Effector memory CD8-positive, alpha-beta T cell (primary cell): ENCODE measurements around the gene C4BPB.
A peak's percentile ranks its signal among the peaks of the same experiment; 100 is the strongest.
"Not testable (repeated sequence)": the region's sequence is repeated elsewhere in the genome, so short reads cannot be mapped to it uniquely, and the experiment has no call there.

ENCODE experiments used
- ATAC-seq: fragments of 150-1000 bp; cut with Tn5 transposase; replicated peaks from 2 replicates; pipeline ENCODE4 v1.10.0; 2021; ENCODE audit warnings: mild to moderate bottlenecking, moderate library complexity
- DNase-seq, 3 experiments: peaks; one replicate each; pipeline ENCODE4 v3.0.0; 2021
- H3K27ac Mint-ChIP-seq, 2 donors: one replicate each; pipeline ENCODE4 v1.8.0; 2022; ENCODE audit warnings: mild to moderate bottlenecking in 2 of 2, mixed read lengths in 2 of 2, moderate library complexity in 2 of 2
- H3K27me3 Mint-ChIP-seq, 2 donors: one replicate each; pipeline ENCODE4 v1.8.0; 2022; ENCODE audit warnings: mixed read lengths in 2 of 2
- H3K36me3 Mint-ChIP-seq: one replicate; pipeline ENCODE4 v1.8.0; 2022; ENCODE audit warnings: mild to moderate bottlenecking, moderate library complexity, mixed read lengths; ENCODE audit not compliant: insufficient read depth
- H3K4me1 Mint-ChIP-seq, 2 donors: one replicate each; pipeline ENCODE4 v1.8.0; 2022; ENCODE audit warnings: low read depth in 2 of 2, mixed read lengths in 2 of 2
- H3K4me3 Mint-ChIP-seq, 2 donors: one replicate each; pipeline ENCODE4 v1.8.0; 2022; ENCODE audit warnings: mild to moderate bottlenecking in 2 of 2, mixed read lengths in 2 of 2, moderate library complexity in 2 of 2
- H3K9me3 Mint-ChIP-seq, 2 donors: one replicate each; pipeline ENCODE4 v1.8.0; 2022; ENCODE audit warnings: mixed read lengths in 2 of 2
- total RNA-seq, 9 experiments: gene quantifications; one replicate each; lab custom pipeline; 2026; lab: John Stamatoyannopoulos, UW

C4BPB gene
- 0 to 0.19 (median 0) reads per million in 9 experiments for total RNA-seq

- ATAC-seq (no peak), DNase-seq (no peak)
- H3K27ac Mint-ChIP-seq, result no peak within 1 kb of the TSS
Measured at GRCh38 chr1:207088701-207089626, at the start of gene C4BPB. Gene C4BPB, plus strand, starts transcription at chr1:207088860. Its CDS starts 672 bp downstream, at chr1:207089532.

DNA sequence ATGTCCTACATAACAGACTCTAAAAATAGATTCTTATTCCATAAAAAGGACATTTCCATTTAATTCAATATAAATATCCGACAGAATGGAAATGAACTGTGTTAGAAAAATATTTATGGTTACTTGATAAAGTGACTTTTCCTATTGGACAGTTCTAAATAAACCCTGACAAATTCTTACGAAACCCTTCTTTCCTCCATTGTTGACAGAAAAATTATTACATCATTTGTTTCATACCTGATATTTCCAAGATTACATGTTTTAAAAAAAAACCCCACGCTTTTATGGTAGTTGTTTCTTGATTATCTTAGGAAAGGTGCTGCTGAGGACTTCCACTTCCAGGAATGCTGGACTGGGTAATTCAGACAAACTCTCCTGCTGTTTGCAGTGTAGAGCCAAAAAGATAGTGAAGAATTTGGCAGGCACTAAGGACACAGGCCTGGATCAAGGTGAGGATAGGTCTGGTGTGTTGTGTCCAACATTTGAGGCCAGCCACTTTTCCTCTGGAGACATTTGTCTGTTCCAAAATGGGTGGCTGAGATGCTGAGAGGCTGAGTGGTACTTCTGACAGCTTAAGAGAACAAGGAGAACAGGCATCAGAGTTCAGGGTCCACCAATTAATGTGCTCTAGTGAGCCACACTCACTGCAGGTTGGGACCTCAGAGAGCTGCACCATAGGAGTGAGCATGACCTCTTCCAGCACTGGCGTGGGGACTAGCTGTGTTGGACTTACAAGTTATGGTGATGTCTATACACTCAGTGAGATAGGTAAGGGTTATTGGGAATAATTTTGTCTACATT is 49.1 kb upstream of the C4BPB start:
- H3K4me3 Mint-ChIP-seq, result no peak overlapping the region
- H3K27ac Mint-ChIP-seq, result no peak overlapping the region
- peaks cover 0 to 12% of the 10 kb centered on the region in 2 donors for H3K27me3 Mint-ChIP-seq
- H3K9me3 Mint-ChIP-seq, result no peaks in the 10 kb centered on the region
- H3K36me3 Mint-ChIP-seq, result peaks cover under 1% of the 10 kb centered on the region
- DNase-seq (no peak), ATAC-seq (no peak)
- H3K4me1 Mint-ChIP-seq, result peaks cover 2 to 6% of the 10 kb centered on the region in 2 donors

More at GRCh38 chr1:207088701-207089626, at the start of gene C4BPB:
- Mint-ChIP-seq H3K27me3 (peaks cover 26 to 46% of the 10 kb centered on the region in 2 donors), H3K4me3 (no peak within 1 kb of the TSS), H3K36me3 (no peaks in the 10 kb centered on the region), H3K9me3 (no peaks in the 10 kb centered on the region), H3K4me1 (no peaks in the 10 kb centered on the region)

DNA sequence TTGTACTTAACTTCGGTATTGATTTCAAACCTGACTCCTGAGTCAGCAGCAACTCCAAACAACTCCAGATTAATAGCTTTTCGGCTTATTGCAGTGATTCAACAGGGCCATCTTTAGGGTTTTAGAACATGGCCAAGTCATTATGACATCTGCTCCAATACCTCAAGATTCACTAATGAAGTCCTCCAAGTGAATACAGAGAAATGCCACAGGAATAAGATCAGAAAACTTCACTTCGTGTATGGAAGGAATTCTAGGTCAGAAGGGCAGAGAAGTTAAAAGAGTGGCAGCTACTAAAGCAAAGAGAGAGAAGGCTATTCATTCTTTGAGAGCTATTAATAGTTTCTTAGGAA is 48.5 kb upstream of the C4BPB start:
- H3K4me1 Mint-ChIP-seq, result peaks cover 6 to 10% of the 10 kb centered on the region in 2 donors
- DNase-seq (no peak), ATAC-seq (no peak)
- no peaks in the 10 kb centered on the region for H3K9me3 Mint-ChIP-seq
- no peak overlapping the region for H3K27ac Mint-ChIP-seq
- H3K27me3 Mint-ChIP-seq, result peaks cover 0 to 8% of the 10 kb centered on the region in 2 donors
- peaks cover 6% of the 10 kb centered on the region for H3K36me3 Mint-ChIP-seq
- H3K4me3 Mint-ChIP-seq, result no peak overlapping the region

DNA sequence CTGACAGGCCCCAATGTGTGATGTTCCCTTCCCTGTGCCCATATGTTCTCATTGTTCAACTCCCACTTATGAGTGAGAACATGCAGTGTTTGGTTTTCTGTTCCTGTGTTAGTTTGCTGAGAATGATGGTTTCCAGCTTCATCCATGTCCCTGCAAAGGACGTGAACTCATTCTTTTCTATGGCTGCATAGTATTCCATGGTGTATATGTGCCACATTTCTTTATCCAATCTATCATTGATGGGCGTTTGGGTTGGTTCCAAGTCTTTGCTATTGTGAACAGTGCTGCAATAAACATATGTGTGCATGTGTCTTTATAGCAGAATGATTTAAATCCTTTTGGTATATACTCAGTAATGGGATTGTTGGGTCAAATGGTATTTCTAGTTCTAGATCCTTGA is 47.3 kb upstream of the C4BPB start:
- peaks cover 9 to 21% of the 10 kb centered on the region in 2 donors for H3K4me1 Mint-ChIP-seq
- H3K4me3 Mint-ChIP-seq, H3K9me3 Mint-ChIP-seq, H3K27ac Mint-ChIP-seq, ATAC-seq, H3K27me3 Mint-ChIP-seq, DNase-seq: not testable (repeated sequence)
- peaks cover 16% of the 10 kb centered on the region for H3K36me3 Mint-ChIP-seq

DNA sequence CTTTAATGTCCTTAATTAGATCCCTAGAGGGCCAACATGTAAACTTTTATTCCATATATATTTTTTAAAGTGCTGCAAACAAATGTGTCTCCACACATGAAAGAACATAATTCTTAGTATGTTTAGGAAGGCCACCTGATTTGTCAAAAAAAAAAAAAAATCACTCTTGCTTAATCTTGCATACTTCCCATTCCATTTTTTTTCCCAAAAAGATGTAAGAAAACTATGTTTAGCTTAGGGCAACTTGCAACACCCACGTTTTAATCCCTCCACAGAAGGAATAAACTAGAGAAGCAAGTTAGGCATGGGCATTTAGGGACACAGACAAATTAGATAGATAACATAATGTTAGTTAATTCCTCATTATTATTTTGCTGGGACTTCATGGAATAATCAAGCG is 43.2 kb upstream of the C4BPB start:
- Mint-ChIP-seq H3K4me1 (peaks cover 19 to 41% of the 10 kb centered on the region in 2 donors), H3K27me3 (no peaks in the 10 kb centered on the region), H3K9me3 (no peaks in the 10 kb centered on the region), H3K36me3 (peaks cover 38% of the 10 kb centered on the region), H3K4me3 (no peak overlapping the region), H3K27ac (no peak overlapping the region)
- ATAC-seq (no peak), DNase-seq (no peak)

DNA sequence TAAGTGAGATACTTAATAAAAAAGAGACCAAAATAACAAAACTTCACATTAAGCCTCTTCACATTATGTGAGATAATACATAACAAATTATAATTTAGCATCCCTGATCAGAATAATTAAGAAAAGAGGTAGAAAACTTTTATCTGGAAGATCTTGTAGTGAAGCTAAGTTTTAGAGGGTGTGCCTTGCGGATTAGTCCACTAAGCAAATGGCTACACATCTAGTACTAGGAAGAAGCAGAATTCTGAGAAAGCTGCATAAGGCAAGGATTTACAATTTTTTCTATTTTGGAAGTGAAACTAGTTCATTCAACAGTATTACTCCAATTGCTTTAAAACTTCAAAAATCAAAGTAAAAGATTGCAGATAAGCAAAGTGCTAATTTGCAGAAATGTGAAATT is 41.2 kb upstream of the C4BPB start:
- Mint-ChIP-seq H3K36me3 (peaks cover 42% of the 10 kb centered on the region), H3K9me3 (no peaks in the 10 kb centered on the region), H3K4me1 (peaks cover 29 to 51% of the 10 kb centered on the region in 2 donors), H3K4me3 (no peak overlapping the region), H3K27ac (no peak overlapping the region), H3K27me3 (no peaks in the 10 kb centered on the region)
- DNase-seq, result no peak
- no peak for ATAC-seq

GRCh38 chr1:207048041-207048440 is 40.6 kb upstream of the C4BPB start:
- Mint-ChIP-seq H3K27ac (no peak overlapping the region), H3K4me3 (no peak overlapping the region), H3K9me3 (no peaks in the 10 kb centered on the region), H3K27me3 (no peaks in the 10 kb centered on the region), H3K4me1 (peaks cover 31 to 54% of the 10 kb centered on the region in 2 donors), H3K36me3 (peaks cover 46% of the 10 kb centered on the region)
- DNase-seq (no peak), ATAC-seq (no peak)

DNA sequence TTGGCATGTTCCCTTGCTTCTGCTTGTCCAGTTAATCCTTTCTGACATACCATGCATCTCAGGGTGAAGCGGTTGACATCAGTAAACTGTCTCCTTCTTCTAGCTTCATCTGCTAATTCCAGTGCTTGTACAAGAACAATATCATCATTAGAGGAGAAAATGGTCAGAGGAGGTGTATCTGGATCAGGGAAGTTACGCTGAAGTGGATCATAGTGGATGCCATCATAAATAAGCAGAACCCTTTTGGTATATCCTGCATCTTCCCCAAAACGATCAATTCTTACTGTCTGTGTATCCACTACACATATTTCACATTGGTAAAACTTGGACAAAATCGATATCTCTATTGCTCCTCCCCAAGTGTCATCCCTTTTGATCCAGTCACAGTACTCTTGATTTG is 39.6 kb upstream of the C4BPB start:
- H3K27ac Mint-ChIP-seq, result no peak overlapping the region
- no peak for DNase-seq
- no peaks in the 10 kb centered on the region for H3K9me3 Mint-ChIP-seq
- no peak overlapping the region for H3K4me3 Mint-ChIP-seq
- H3K4me1 Mint-ChIP-seq, result peaks cover 36 to 54% of the 10 kb centered on the region in 2 donors
- ATAC-seq, result no peak
- no peaks in the 10 kb centered on the region for H3K27me3 Mint-ChIP-seq
- H3K36me3 Mint-ChIP-seq, result peaks cover 47% of the 10 kb centered on the region

GRCh38 chr1:207049514-207049913 is 39.1 kb upstream of the C4BPB start:
- Mint-ChIP-seq H3K27me3 (no peaks in the 10 kb centered on the region), H3K4me3 (peak overlapping the region; percentile 97 to 98), H3K36me3 (peaks cover 47% of the 10 kb centered on the region), H3K9me3 (no peaks in the 10 kb centered on the region), H3K4me1 (peaks cover 36 to 54% of the 10 kb centered on the region in 2 donors), H3K27ac (peak overlapping the region in 1 of 2 donors; percentile 97)
- DNase-seq, result no peak
- ATAC-seq, result no peak

DNA sequence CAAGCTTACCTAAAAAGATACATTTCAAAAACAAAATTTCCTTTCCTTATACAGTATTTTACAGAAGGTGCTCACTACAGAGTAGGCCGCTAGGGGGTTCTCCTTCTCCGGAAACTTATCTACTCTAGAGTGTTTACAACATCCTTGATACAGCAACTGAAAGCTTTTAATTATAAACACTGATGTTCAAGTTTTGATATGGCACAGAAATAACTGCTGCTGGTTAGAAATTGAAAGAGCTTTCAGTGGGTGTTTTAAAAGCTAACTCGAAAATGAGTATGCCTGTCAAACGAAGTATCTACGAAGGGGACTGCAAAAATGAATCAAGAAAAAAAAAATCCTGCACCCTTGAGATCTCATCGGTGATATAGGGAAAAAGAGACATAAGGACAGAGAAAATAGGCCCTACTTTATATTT is 38.7 kb upstream of the C4BPB start:
- no peaks in the 10 kb centered on the region for H3K27me3 Mint-ChIP-seq
- H3K4me3 Mint-ChIP-seq, result peak overlapping the region; percentile 97 to 98
- ATAC-seq (peak; percentile 44), DNase-seq (peak; percentile 40 to 49 (median 41))
- H3K27ac Mint-ChIP-seq, result peak overlapping the region; percentile 95 to 97
- H3K36me3 Mint-ChIP-seq, result peaks cover 43% of the 10 kb centered on the region
- H3K9me3 Mint-ChIP-seq, result no peaks in the 10 kb centered on the region
- H3K4me1 Mint-ChIP-seq, result peaks cover 31 to 51% of the 10 kb centered on the region in 2 donors

DNA sequence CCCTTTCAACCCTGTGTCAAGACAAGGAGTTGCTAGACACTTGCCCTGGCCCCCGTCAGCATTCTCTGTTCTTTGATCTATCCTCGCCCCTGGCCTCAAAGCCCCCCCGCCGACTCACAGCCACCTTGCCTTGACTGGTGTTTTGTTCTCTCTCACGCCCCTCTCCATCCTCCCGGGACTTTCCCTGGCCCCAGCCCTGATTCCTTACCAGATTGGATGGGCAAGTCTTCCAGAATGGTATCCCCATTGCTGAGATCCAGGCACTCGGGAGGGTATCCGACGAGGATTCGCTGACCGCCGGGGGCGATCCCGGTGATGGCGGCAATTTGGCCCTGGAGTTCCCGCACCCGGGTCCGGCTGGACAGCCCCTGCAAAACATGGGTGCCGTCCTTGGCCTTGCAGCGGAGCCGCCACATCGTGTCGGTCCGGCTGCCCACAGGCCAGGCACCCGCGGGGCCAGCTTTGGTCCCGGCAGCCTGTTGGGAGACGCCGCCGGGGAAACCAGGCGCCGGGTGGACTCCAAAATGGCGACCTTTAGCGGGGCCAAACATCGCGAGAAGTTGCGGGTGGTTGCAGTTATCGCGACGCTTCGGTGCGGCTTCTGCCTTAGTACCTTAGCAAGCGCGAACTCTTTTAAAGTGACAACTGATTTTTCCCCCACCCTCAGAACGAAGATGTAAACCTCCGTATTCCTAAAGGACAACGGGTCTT is 38.0 kb upstream of the C4BPB start:
- Mint-ChIP-seq H3K27ac (peak overlapping the region; percentile 95 to 97), H3K27me3 (no peaks in the 10 kb centered on the region), H3K36me3 (peaks cover 39% of the 10 kb centered on the region), H3K4me1 (peaks cover 29 to 47% of the 10 kb centered on the region in 2 donors), H3K9me3 (no peaks in the 10 kb centered on the region), H3K4me3 (peak overlapping the region; percentile 97 to 98)
- peak; percentile 87 to 89 (median 88) for DNase-seq
- ATAC-seq, result peak; percentile 48

DNA sequence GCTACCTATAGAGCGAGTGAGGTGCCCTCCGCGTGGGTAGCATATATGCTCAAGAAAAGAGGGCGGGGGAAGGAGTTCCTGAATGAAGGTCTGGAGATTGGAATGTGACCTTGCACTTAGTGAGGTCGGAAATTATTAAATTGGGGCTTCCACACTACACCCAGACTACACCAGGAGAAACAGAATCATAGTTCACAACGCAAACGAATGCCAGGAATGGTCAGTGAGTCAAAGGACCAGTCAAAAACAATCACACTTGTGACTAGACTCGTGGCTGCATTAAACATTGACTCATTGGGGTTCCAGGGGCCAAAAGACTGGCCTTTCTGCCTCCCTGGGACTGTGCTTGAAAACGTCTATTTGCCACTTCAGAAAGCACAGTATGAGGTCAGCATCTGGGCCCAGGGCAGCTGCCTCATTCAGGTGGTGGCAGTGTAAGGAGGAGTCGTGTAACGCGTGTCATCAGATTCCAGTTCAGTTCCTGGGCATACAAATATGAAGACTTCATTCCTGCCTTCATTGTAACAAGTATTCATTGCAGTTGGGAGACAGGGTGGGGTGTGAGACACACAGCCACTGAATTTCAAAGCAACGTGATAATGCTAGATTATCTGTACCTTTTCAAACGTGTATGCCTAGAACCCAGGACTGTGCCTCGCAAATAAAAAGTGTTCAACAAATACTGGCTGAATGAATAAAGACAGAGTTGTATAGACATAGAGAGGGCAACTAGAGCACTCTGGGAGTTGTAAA is 37.3 kb upstream of the C4BPB start, which contains the start of gene YOD1:
YOD1 (minus strand) TSS at position 18 of the 753 bp plus-strand sequence. CDS start 178 bp downstream, outside the sequence.
- peak within 1 kb of the TSS; percentile 95 to 97 for H3K27ac Mint-ChIP-seq
- peaks cover 31% of the 10 kb centered on the region for H3K36me3 Mint-ChIP-seq
- H3K27me3 Mint-ChIP-seq, result peaks cover 0 to 4% of the 10 kb centered on the region in 2 donors
- peaks cover 28 to 40% of the 10 kb centered on the region in 2 donors for H3K4me1 Mint-ChIP-seq
- H3K4me3 Mint-ChIP-seq, result peak within 1 kb of the TSS; percentile 97 to 98
- H3K9me3 Mint-ChIP-seq, result no peaks in the 10 kb centered on the region
- ATAC-seq, result no peak
- DNase-seq, result no peak
